GM19239 (cell line): ENCODE results near the gene CHST8.

Experiments
- DNase-seq: peaks from one replicate; pipeline ENCODE4 v3.0.0; 2011; ENCODE audit warnings: low spot score; ENCODE audit not compliant: insufficient read length
- FAIRE-seq: peaks from 2 replicates; lab custom pipeline; 2011; peaks lifted over from hg19 to GRCh38; lab: Jason Lieb, UNC

CHST8 gene

DNA sequence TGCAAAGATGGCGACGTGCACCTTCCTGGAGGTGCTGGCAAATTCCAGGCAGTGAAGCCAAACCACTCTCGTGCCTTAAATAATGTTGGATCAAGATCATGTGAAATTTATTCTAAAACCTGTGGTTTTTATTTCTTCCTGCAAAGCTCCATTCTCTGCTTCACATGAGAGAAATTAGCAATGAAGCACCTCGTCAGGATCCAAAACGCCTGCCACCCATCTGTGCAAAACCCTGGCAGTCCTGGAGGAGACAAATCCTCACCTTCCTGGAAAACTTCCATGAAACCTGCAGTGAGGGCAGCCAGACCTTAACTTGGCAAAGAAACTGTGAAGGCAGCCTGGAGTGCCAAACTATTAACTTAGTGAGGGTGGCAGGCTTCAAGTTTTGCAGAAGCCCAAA, 47.6 kb downstream of the CHST8 start:
- FAIRE-seq (no peak), DNase-seq (no peak)

DNA sequence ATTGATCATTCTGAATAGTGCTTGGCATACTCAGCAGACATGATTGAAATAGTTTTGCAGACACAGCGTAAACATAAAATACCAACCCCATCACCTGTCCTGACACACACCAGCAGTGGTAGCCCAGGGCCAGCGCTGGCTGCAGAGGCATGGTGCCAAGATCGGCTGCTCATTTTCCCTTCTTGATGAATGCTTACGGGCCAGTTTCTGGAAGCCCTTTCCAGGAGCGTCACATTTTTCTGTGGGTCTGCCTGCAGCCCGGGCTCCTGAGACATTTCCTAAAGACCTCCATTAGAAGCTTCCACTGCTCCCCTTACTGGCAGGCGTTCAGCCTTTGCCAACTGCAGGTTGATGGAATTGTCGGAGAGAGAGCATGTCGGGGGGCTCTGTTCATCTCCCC, 48.6 kb downstream of the CHST8 start:
- DNase-seq, result no peak
- FAIRE-seq, result no peak

DNA sequence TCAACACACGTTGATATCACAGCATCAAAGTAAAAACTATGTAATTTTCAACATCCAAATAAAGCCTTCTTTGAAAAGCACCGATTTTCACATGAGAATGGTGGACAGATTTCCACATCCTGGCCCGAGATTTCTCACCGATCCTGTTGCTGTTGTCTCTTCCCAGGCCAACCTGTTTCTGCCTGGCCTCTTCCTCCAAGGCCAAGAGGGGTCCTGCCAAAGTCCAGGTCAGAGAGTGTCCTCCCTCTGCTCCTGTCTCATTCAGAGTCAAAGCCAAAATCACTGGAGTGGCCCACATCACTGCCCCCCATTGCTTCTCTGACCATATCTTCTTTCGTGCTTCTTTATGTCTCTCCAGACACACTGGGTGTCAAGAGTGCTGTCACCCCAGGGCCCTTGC, 49.5 kb downstream of the CHST8 start:
- FAIRE-seq (no peak), DNase-seq (no peak)

DNA sequence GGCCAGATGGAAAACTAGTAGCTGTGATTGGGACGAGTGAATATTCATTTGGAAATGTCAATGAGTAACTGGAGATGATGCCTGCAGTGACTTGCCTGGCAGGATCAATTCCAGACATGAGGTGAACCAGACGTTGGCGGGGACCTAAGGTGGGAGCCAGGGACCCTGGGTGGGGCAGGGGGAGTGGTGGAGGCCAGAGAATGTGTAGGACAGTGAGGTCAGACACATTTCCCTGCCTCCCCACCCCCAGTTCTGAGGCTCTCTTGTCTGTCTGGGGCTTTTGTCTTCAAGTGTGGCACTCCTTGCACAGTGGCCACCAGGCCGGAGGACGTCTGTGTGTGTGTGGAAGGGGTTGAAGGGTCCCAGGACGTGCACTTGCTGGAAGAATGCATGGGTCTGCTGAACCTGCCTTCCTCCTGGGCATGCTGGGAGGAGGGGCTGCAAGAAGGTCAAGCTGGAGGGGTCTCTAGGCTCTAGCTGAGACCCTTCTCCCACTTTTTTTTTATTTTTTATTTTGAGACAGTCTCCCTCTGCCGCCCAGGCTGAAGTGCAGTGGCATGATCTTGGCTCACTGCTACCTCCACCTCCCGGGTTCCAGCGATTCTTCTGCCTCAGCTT, 51.6 kb downstream of the CHST8 start:
- DNase-seq, result no peak
- no peak for FAIRE-seq

DNA sequence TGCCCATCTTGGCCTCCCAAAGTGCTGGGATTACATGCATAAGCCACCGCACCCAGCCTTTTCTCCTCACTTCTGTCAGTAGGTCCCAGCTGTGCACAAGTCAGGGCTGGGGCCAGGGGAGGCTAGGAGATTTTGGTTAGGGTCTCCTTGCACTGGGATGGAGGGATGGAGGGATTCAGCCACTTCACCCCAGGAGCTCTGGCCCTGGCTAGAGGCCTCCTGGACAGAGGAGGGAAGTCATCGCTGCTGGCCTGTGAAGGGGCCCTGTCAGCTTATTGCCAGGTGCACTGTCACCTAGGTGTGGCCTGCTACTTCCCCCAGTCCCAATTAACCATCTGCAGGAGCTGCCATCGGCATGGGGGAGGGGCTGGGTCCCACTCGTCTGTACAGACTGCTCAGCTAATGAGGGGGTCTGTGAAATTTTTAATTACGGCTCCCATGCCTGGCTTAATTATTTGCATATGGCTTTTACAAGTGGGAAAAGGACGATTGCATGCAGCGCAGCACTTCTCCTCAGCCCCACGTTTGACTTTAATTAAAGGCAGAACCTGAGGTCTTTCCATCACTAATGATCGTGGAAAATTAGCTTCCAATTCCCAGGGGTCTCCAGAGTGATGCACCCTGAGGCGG, 52.4 kb downstream of the CHST8 start:
- DNase-seq (no peak), FAIRE-seq (no peak)

DNA sequence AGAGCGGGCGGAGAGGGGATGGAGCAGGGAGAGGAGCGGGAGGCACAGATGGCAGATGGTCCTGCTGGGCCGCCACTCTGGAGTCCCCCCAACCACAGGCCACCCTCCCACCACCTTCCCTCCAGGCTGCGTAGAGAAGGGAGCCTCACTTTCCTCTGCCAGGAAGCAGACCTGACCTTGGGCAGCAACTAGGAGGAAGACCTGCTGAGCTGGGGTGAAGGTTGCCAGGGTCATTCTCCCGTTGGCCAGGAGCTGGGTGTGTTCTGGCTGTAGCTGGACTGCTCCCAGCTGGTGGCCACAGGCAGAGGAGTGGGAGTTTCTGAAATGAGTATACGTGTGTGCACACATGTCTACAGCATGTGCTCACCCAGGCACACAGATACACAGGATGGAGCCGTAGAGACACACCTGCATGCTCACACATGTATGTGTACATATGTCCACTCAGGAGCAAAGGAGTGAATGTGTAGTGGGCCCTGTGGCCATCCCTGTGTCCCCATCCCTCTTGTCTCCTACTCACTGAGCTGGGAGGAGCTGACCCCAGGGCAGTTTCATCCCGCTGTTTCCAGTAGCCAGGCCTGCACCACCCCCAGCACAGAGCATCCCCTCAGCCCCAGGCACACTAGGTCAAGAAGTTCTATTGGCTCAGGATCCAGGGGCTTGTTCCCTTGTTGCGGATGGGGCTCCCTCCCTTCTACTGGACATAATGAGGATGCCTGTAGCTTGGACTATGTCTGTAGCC, 53.0 kb downstream of the CHST8 start:
- DNase-seq (no peak), FAIRE-seq (no peak)

DNA sequence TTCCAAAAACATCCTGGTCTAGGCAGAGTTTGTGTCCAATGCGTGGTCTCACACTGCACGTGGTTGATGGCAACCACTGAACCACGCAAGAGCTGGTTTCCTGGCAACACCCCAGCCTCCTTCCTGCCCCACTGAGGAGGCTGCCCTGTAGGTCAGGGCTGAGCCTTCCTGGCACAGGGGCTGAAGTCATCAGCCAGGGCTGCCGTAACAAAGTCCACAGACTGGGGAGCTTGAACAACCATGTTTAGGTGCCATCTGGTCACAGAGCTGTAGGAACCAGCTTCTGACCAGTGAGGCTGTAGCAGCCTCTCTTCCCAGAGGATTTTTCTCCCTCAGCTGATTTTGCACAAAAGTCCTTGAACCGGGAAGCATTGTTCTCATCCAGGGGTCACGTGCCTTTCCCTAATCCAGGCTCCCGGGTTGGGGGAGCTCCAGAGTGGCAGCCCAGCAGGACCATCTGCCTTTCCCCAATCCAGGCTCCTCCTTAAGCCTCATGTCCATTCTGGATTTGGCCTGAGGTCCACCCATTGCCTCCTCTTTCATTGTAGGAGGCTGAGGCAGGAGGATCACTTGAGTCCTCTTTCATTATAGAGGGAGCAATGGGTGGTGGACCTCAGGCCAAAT, 53.9 kb downstream of the CHST8 start:
- DNase-seq (no peak), FAIRE-seq (no peak)

DNA sequence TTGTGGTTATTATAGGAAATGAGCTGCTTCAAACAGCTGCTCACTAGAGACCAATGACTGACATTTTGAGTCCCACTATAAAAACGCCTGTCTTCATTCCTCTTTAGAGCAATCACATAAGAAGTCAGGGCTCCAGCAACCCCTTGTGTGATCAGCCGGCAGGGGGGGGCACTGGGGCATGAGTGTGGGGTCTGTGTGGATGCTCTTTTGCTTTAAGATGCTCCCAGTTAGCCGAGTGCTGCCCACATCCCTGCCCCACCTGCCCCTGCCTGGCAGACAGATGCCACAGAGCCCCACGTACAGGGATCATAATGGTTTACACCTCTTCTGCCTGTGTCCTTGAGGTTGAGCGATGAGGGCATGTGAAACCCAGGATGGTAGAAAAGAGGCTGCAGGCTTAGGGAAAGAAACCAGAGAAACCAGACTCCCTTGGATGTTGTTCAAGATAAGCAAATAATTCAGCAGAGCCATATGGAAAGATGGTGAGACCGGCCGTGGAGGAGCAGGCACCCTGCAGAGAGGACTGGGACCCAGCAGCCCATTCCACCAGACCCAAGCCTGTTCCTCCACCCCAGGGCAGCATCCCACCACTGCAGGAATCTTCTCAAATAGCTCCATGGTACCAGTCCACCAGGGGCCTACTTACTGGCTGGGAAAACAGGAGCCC, 55.4 kb downstream of the CHST8 start:
- FAIRE-seq (no peak), DNase-seq (no peak)

DNA sequence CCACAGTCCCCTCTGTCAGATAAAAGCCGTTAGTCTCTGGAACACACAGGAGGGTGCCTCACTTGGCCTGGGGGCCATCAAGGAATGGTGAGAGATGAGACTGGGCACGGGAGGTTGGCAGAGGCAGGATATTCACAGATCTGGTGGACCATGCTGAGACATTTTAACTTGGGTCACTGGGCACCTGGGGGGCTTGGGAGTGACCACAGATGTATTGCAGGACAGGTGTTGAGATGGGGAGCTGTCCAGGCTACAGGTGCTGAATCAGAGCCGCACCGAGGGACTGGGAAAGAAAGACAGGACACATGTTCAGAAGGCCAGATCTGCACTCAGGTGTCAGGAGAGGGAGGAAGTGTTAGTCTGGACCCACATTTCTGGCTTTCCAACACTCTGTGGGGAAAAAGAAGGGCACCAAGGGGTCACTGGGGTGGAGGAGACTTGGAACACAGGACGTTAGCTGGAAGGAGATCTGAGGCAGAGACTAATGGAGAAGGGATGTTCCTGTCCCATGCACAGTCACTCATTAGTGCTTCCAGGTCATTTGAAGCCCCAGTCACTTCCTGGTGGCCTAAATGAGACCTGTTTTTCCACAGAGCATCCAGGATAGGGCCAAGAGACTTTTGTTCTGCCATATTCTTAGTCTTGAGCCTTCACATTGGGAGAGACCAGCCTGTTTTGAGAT, 56.1 kb downstream of the CHST8 start:
- no peak for DNase-seq
- no peak for FAIRE-seq

DNA sequence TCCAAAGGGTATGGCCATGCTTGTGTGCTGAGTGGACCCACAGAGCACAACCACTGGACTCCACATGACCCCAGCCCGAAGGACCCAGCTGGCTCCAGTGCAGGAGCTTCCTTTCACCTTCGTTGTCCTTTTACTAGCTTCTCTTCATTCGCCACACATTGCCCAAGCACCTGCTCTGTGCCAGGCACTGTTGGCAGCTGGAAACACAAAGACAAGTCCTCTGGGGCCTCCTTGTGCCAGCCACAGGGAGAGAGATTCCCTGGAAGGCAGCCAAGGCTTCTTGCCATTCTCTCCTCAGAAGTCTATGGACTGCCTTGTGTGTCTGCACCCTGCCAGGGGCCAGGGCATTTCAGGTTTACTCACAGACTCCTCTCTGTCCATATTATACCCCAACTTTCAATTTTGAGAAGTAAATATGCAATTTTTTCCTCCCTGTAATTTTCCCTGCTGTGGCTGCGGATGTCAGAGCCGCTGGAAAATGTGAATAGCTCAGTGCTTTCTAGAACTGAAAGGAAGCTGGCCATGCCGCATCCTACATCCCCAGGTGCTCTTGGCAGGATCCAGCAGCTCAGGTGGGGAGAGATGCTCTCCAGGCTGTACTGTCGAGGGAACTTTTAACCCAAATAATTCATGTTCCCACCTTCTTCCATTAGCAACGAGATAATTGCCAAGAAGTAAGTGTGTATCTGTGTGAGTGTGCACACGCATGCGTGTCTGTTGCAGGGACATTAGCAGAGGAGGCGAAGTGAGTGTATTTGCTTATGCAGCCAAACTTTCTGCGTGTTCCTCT, 57.2 kb downstream of the CHST8 start:
- FAIRE-seq, result no peak
- DNase-seq, result no peak

DNA sequence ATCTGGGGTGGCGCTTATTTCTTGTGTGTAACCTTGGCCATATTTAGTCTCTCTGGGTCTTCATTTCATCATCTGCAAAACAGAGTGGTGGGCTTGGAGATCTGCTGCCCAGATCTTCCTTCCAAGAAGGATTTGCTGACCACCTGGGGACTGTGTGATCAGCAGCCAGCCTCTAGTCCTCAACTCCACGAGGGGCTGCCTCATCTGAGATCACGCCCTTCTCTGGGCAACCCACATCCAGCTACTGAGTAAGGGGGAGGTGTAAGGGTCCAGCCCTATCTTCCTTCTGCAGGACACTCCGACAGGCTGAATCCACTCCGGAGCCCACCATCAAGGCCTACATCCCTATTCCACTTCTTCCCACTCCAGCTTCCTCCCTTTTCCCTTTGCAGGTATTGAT, 57.9 kb downstream of the CHST8 start:
- FAIRE-seq (no peak), DNase-seq (no peak)

DNA sequence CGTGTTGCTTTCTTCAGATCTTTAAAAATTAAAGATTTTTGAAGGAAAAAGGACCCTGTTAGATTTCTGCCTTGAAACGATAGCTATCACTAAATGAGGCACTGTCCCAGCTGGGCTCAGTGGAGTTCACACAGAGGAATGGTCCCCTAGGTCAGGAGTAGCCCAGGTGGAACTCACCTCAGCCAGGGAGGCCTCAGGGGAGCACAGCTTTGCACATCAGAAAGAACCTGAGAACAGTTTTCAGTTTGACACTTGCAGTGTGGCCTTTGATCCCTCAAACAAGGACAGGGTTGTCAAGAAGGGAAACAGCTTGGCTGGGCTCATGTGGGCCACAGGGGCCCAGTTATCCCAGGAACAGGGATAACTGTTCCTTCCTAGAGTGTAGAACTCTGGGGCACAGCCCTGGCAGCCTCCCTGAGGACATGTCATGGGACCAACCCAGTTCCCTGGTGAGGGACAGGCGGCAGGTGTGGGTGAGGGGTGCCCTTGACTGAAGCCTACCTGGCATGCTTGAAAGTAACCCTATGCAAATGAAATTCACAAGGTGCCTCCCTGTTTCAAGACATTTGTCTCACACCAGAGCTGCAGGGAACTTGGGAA, 59.4 kb downstream of the CHST8 start:
- FAIRE-seq (no peak), DNase-seq (no peak)

DNA sequence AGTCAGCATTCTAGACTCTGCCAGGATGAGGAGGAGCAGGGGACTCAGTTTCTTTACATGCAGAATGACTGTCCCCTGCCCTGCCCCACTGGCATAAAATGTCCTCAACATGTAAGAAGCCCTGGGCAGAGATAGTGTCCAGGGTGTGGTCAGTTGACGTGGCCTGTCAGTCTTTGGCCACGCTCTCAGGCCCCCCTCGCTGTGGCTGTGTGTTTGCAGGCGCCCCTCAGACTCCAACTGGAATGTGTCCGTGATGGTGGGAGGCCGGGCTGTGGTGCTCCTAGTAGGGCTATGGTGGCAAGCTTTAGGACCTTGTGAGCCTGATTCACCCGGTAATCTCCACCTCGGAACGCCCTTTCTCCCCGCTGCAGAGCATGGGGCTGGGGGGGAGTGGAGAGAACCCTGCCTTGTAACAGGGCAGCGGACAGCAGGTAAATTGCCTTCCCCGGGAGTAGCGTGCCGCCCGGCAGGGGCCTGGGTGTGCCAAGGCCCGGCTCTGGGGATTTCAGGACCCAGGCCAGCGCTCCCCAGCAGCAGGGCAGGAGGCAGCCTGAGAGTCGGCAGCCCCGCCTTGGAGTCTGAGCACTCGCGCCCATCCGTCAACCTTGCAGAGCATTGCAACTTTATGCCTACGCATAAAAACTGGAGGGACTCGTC, 62.3 kb downstream of the CHST8 start:
- FAIRE-seq (no peak), DNase-seq (no peak)

DNA sequence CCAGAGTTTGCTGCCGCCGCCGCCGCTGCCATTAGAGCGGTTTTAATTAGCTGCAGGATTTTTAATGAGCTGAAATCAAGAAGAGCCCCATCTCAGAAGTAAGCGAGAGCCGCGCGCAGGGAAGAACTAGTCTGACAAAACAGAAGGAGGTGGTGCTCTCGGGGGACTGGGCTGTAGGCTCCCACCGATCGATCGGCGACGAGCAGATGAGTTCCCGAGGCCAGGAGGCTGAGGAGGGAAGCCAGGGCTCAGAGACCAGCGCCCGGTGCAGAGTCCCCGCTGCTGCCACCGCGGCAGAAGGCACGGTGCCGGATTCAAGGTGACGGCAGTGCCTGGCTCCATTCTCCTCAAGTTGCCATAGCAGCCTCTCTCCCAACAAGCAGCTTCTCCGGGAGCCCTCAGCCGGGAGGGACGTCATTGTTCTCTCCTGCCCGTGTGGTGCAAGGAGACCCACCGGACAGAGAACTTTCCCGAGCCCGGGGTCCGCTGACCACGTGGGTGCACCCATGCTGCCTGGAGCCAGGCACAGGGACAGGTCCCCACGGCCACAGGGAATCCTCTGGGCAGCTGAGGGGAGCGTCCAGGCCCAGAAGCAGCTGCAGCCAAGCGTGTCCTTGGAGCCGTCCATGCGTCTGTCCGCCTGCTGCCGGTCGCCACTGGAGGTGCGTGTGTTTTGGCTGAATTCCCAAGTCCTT, 62.9 kb downstream of the CHST8 start:
- no peak for DNase-seq
- FAIRE-seq, result no peak

DNA sequence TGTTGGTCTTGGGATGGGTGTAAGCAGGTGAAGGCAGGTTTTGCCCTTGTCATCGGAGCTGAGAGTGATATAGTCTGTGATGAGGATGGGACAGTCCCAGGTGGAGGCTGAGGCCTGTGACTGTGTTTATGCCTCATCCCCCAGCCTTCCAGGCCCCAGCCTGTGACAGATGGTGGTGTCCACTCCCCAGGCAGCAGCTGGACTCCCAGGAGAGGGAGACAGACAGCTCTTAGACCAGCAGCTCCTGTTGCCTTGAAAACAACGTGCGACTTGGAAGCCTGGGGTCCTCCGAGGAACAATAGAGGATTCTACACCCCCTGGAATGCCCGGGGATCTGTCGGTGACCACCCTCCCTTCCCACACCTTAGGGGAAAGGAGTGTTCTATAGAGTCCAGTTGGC, 63.8 kb downstream of the CHST8 start:
- DNase-seq (no peak), FAIRE-seq (no peak)

DNA sequence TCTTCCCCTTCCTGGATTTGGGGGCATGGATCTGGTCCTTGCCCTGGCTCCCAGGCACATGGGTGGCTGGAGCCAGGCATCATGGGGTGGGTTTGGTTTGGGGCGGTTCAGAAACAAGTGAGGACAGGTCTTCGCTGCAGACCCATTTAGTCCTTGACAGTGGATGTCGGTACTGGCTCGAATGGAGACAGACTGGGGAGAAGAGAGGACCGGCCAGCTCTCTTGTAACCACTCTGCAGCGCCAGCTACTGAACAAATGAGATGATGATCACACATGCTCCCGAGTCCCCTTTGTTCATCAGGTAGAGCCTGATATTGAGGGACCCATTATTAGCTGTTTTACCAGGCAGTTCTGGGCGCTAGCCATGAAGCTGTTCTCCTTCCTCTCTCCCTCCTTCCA, 64.5 kb downstream of the CHST8 start:
- FAIRE-seq, result no peak
- DNase-seq, result no peak

DNA sequence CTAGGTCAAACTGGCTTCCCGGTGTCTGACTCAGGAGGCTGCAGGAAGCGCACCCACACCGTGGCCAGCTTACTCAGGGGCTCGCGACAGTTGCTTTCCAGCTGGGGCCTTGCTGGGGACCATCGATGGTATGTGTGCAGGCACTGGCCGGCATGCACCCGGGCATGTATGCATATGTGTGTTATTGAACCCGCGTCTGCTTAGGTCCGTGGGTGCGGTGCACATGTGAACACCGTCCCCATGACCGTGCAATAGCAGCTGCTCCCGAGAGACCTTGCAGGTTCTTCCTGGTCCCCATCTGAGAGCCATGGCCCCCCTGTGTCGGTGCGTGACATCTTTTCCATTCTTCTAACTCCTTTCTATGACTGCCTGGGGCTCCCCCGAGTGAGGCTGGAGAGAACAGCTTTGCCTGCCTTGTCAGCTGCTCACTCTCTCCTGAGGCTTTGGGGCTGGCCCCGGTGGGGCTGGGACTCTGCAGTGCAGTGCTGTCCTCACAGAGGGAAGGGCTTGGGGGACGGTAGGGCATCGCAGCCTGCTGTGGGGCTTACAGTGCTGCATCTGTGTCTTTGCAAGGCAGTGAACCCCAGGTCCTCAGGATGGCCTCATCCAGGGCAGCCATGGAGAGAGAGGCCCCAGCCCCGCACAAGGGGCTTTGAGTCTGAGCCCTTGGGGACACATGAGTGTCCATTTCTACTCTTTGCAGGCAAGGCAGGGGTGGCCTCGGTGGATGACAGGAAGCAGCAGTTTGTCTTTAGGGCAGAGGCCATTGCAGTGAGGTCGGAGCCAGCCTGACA, 65.1 kb downstream of the CHST8 start:
- FAIRE-seq, result no peak
- DNase-seq, result no peak
